ENCODE data around the gene EPHA8. TPM values are rescaled to one million over a fixed set of nuclear protein-coding genes. Genes with fewer than 3 reads are reported as not detected.

Gene EPHA8
- polyA plus RNA-seq, 1 of the 3 experiments (the other 2 are of a cell fraction) = 0.02 TPM

DNA sequence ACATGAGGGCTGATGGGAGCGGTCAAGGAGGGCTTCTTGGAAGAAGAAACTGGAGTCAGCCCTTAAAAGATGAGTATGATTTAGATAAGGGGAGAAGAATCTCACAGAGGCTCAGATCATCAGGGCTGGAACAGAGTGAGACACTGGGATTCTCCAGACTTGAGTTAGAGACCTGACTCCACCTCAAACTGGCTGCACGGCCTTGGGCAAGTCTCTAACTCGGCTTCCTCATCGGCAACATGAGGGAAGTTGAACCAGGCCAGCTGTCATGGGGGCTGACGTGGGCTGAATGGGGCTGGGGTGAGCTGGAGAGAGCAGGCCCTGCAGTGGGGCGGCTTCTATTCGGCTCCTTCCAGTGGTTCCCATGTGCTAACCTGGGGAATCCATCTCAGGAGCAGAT lies 82.6 kb downstream of the EPHA8 start:
- no peaks in the 10 kb centered on the region for H3F3A ChIP-seq (replicated peaks; ENCODE audit: insufficient read depth)
- no peak overlapping the region for H3K4me3 ChIP-seq (ENCODE audit: low read depth in 2 of 2, low read length in 1 of 2)
- no peak overlapping the region for H3K4me2 ChIP-seq
- H3K9me3 ChIP-seq = no peaks in the 10 kb centered on the region
- DNase-seq = no peak
- H3K9ac ChIP-seq = no peak overlapping the region
- ChIA-PET POLR2A (interaction anchor here (0.7 kb wide), 1 partner anchor 113 kb away, joined by 3 read pairs; no protein-coding TSS in a partner anchor), CTCF (interaction anchor here (0.6 to 8.9 kb wide), 5 partner anchors 13 to 228 kb away, joined by 3 to 289 read pairs (median 4); no protein-coding TSS in a partner anchor)
- H3K27ac ChIP-seq (ENCODE audit: low read depth in 2 of 2, low read length in 1 of 2) = no peak overlapping the region
- 81% methylated on average over 4 of the region's 7 CpGs for WGBS (ENCODE audit: low lambda C conversion rate)
- H3K36me3 ChIP-seq (replicated peaks in 1 of 2; ENCODE audit: control insufficient read depth in 1 of 2, insufficient read depth in 2 of 2, low read length in 1 of 2) = no peaks in the 10 kb centered on the region
- no peaks in the 10 kb centered on the region for H3K27me3 ChIP-seq (ENCODE audit: insufficient read depth)
- H3K4me1 ChIP-seq (ENCODE audit: control insufficient read depth in 1 of 2, insufficient read depth in 2 of 2, low read depth in 1 of 2, low read length in 1 of 2) = peaks cover 0 to 11% of the 10 kb centered on the region in 2 experiments; a peak in 1 of 4 replicates
- TF ChIP-seq MXI1 (IDR thresholded peaks at IDR 0.05; ENCODE audit: low read depth, low read length) = no peak
- TF ChIP-seq, protein P1, sequence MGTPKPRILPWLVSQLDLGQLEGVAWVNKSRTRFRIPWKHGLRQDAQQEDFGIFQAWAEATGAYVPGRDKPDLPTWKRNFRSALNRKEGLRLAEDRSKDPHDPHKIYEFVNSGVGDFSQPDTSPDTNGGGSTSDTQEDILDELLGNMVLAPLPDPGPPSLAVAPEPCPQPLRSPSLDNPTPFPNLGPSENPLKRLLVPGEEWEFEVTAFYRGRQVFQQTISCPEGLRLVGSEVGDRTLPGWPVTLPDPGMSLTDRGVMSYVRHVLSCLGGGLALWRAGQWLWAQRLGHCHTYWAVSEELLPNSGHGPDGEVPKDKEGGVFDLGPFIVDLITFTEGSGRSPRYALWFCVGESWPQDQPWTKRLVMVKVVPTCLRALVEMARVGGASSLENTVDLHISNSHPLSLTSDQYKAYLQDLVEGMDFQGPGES (IDR thresholded peaks at IDR 0.05; ENCODE audit: low read depth, low read length) = no peak
- no peak for TF ChIP-seq GABPA (IDR thresholded peaks at IDR 0.05; ENCODE audit: low read depth)
- TF ChIP-seq RAD21 (IDR thresholded peaks at IDR 0.05; ENCODE audit: low read length) = no peak
- no peak for TF ChIP-seq RCOR1 (IDR thresholded peaks at IDR 0.05; ENCODE audit: low read length)
- TF ChIP-seq FOXJ3 (CRISPR knock-in tag; IDR thresholded peaks at IDR 0.05) = no peak
- TF ChIP-seq TCF12 (IDR thresholded peaks at IDR 0.05) = no peak
- no peak for TF ChIP-seq RXRA (IDR thresholded peaks at IDR 0.05; ENCODE audit: borderline replicate concordance, low read depth)
- no peak for TF ChIP-seq JUND (IDR thresholded peaks at IDR 0.05)
- TF ChIP-seq, protein P2, sequence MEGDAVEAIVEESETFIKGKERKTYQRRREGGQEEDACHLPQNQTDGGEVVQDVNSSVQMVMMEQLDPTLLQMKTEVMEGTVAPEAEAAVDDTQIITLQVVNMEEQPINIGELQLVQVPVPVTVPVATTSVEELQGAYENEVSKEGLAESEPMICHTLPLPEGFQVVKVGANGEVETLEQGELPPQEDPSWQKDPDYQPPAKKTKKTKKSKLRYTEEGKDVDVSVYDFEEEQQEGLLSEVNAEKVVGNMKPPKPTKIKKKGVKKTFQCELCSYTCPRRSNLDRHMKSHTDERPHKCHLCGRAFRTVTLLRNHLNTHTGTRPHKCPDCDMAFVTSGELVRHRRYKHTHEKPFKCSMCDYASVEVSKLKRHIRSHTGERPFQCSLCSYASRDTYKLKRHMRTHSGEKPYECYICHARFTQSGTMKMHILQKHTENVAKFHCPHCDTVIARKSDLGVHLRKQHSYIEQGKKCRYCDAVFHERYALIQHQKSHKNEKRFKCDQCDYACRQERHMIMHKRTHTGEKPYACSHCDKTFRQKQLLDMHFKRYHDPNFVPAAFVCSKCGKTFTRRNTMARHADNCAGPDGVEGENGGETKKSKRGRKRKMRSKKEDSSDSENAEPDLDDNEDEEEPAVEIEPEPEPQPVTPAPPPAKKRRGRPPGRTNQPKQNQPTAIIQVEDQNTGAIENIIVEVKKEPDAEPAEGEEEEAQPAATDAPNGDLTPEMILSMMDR (IDR thresholded peaks at IDR 0.05) = no peak
- H3K9me2 ChIP-seq = no peaks in the 10 kb centered on the region
- no peak overlapping the region for H2AFZ ChIP-seq (ENCODE audit: low read depth)
- H4K20me1 ChIP-seq (ENCODE audit: insufficient read depth) = no peaks in the 10 kb centered on the region
- H3K79me2 ChIP-seq (ENCODE audit: insufficient read depth) = no peaks in the 10 kb centered on the region

DNA sequence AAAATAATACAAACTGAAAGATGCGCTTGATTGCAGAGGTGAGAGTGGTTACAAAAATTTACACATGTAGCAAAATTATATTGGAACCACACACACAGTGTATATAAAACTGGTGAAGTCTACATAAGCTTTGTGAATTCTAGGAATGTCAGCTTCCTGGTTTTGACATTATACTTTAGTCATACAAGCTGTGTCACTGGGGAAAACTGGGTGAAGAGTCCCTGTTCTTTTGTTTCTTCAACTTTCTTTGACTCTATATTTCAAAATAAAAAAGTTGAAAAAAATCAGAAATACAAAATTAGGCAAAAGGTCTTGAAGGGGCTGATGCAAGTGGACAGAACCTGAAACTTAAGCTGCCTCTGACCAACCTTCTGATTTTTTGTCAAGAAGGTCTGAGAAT lies 83.1 kb downstream of the EPHA8 start:
- no peak for DNase-seq

More for the DNA sequence above, 83.1 kb downstream of the EPHA8 start:
- TF ChIP-seq SIN3A (IDR thresholded peaks at IDR 0.05; ENCODE audit: borderline replicate concordance, low read depth, low read length) = no peak
- H3K36me3 ChIP-seq (replicated peaks in 1 of 2; ENCODE audit: control insufficient read depth in 1 of 2, insufficient read depth in 2 of 2, low read length in 1 of 2) = no peaks in the 10 kb centered on the region
- no peak overlapping the region for H3K4me3 ChIP-seq (ENCODE audit: low read depth in 2 of 2, low read length in 1 of 2)
- H3K9me2 ChIP-seq = no peaks in the 10 kb centered on the region
- H3K4me2 ChIP-seq = no peak overlapping the region
- no peaks in the 10 kb centered on the region for H3K79me2 ChIP-seq (ENCODE audit: insufficient read depth)
- H3K27me3 ChIP-seq (ENCODE audit: insufficient read depth) = no peaks in the 10 kb centered on the region
- no peaks in the 10 kb centered on the region for H3K9me3 ChIP-seq
- WGBS (ENCODE audit: low lambda C conversion rate) = 94% methylated on average over 1 of the region's 1 CpG
- no peak overlapping the region for H2AFZ ChIP-seq (ENCODE audit: low read depth)
- ChIA-PET CTCF (interaction anchor here (0.6 to 8.9 kb wide), 5 partner anchors 13 to 229 kb away, joined by 3 to 289 read pairs (median 4); no protein-coding TSS in a partner anchor), POLR2A (interaction anchor here (0.7 kb wide), 1 partner anchor 114 kb away, joined by 3 read pairs; no protein-coding TSS in a partner anchor)
- H4K20me1 ChIP-seq (ENCODE audit: insufficient read depth) = no peaks in the 10 kb centered on the region
- H3F3A ChIP-seq (replicated peaks; ENCODE audit: insufficient read depth) = no peaks in the 10 kb centered on the region
- H3K27ac ChIP-seq (ENCODE audit: low read depth in 2 of 2, low read length in 1 of 2) = no peak overlapping the region
- H3K9ac ChIP-seq = no peak overlapping the region
- peaks cover 0 to 11% of the 10 kb centered on the region in 2 experiments; a peak in 1 of 4 replicates for H3K4me1 ChIP-seq (ENCODE audit: control insufficient read depth in 1 of 2, insufficient read depth in 2 of 2, low read depth in 1 of 2, low read length in 1 of 2)

Measured in SK-N-SH (cell line).